K562 (cell line): ENCODE data around the gene DNAJB4. TPM values are rescaled to one million over a fixed set of nuclear protein-coding genes. Genes with fewer than 3 reads are reported as not detected.

Experiments
- ATAC-seq: fragments of 200-7000 bp; cut with Tn5 transposase; 3 replicates; pipeline ENCODE4 v1.9.1; 2020; ENCODE audit warnings: moderate library complexity
- BruUV-seq: library from RNA; stranded (reverse); fragments of 400-500 nt; replicated peaks from 2 replicates; lab custom pipeline; 2021; lab: Mats Ljungman, UMichigan
- CTCF ChIA-PET: fragments of 300-600 bp; formaldehyde crosslinking; extraction: SDS; loops from one replicate; lab custom pipeline; 2021; ENCODE audit warnings: low intra/inter-chr PET ratio; lab: Yijun Ruan, JAX
- POLR2A ChIA-PET: fragments of 300-600, 350-650 bp; sonication (Branson Sonifier 250); formaldehyde crosslinking; extraction: SDS; loops from one replicate; lab custom pipeline; 2021; ENCODE audit warnings: antibody characterized with exemption, inconsistent platforms; lab: Yijun Ruan, JAX
- DNase-seq, 4 experiments: peaks; one replicate each; pipeline versions ENCODE4 v3.0.0 to v3.0.0-alpha.2; 2011 to 2018; ENCODE audit warnings: low spot score in 3 of 4, mixed read lengths in 3 of 4; ENCODE audit errors: extremely low read depth in 1 of 4
- FAIRE-seq: peaks from 2 replicates; lab custom pipeline; 2011; peaks lifted over from hg19 to GRCh38; lab: Jason Lieb, UNC
- H2AFZ ChIP-seq: 2 replicates; pipeline ENCODE4 v1.6.0; 2011; ENCODE audit warnings: low read depth, low read length, control low read depth, inconsistent platforms
- H3K27ac ChIP-seq: fragments of 200-600 bp; 3 replicates; pipeline ENCODE4 v1.8.0; 2011; ENCODE audit warnings: low read depth, mild to moderate bottlenecking, control low read depth, inconsistent platforms, low read length, moderate library complexity, mixed read lengths; ENCODE audit errors: extremely low read depth
- H3K27me3 ChIP-seq, 2 experiments: fragments of 300-600 bp in 1 of 2; 2 replicates in 1 of 2; 3 replicates in 1 of 2; pipeline versions ENCODE4 v1.6.0 to v1.8.0; 2011; ENCODE audit warnings: inconsistent platforms in 2 of 2, low read length in 2 of 2, mild to moderate bottlenecking in 1 of 2, mixed read lengths in 1 of 2, moderate library complexity in 1 of 2; ENCODE audit not compliant: control insufficient read depth in 2 of 2, insufficient read depth in 2 of 2
- H3K36me3 ChIP-seq: fragments of 300-600 bp; 3 replicates; pipeline ENCODE4 v1.8.0; 2011; ENCODE audit warnings: mild to moderate bottlenecking, low read length, inconsistent platforms; ENCODE audit not compliant: control insufficient read depth, insufficient read depth
- H3K4me1 ChIP-seq, 2 experiments: fragments of 200-600 bp in 1 of 2; replicated peaks in 1 of 2; 2 replicates in 1 of 2; 3 replicates in 1 of 2; pipeline versions ENCODE4 v1.5.1 to v1.8.0; 2011; ENCODE audit warnings: inconsistent platforms in 2 of 2, low read length in 2 of 2, mild to moderate bottlenecking in 1 of 2, mixed read lengths in 1 of 2, moderate library complexity in 1 of 2; ENCODE audit not compliant: control insufficient read depth in 2 of 2, insufficient read depth in 2 of 2
- H3K4me2 ChIP-seq: 2 replicates; pipeline ENCODE4 v1.6.1; 2011; ENCODE audit warnings: low read length, control low read depth, inconsistent platforms, mixed read lengths; ENCODE audit not compliant: insufficient read depth
- H3K4me3 ChIP-seq: fragments of 200-600 bp; sonication (generic), shearing (Covaris generic); 2 replicates; pipeline ENCODE4 v1.5.1; 2016; ENCODE audit warnings: control low read depth, inconsistent platforms
- H3K79me2 ChIP-seq: fragments of 200-600 bp; 3 replicates; pipeline ENCODE4 v1.8.0; 2011; ENCODE audit warnings: low read length, inconsistent platforms; ENCODE audit not compliant: control insufficient read depth, insufficient read depth
- H3K9ac ChIP-seq, 2 experiments: 2 replicates each; pipeline versions ENCODE4 v1.6.0 to v1.6.1; 2011; ENCODE audit warnings: low read depth in 2 of 2, low read length in 2 of 2, control low read depth in 1 of 2, inconsistent platforms in 1 of 2, mild to moderate bottlenecking in 1 of 2, mixed read lengths in 1 of 2; ENCODE audit not compliant: insufficient read depth in 1 of 2
- H3K9me1 ChIP-seq: one replicate; pipeline ENCODE4 v1.6.0; 2011; ENCODE audit warnings: inconsistent platforms, mild to moderate bottlenecking, low read length, moderate library complexity; ENCODE audit not compliant: control insufficient read depth, insufficient read depth
- H3K9me3 ChIP-seq: replicated peaks from 2 replicates; pipeline ENCODE4 v1.5.1; 2011; ENCODE audit warnings: low read depth, low read length, inconsistent platforms; ENCODE audit not compliant: control insufficient read depth, insufficient read depth
- H4K20me1 ChIP-seq: replicated peaks from 2 replicates; pipeline ENCODE4 v1.6.1; 2011; ENCODE audit warnings: low read length, inconsistent platforms, mixed read lengths; ENCODE audit not compliant: control insufficient read depth, insufficient read depth
- BCLAF1 ChIP-seq, 2 experiments: fragments of 450-650 bp in 1 of 2; IDR thresholded peaks; 2 replicates each; pipeline ENCODE4 v1.6.1; 2011 to 2017; ENCODE audit warnings: low read depth in 2 of 2, antibody characterized with exemption in 1 of 2, borderline replicate concordance in 1 of 2, low read length in 1 of 2, mild to moderate bottlenecking in 1 of 2, mixed read lengths in 1 of 2; ENCODE audit not compliant: control insufficient read depth in 1 of 2
- ELK3 ChIP-seq: fragments of 450-650 bp; formaldehyde crosslinking; IDR thresholded peaks from 2 replicates; pipeline ENCODE4 v1.4.0; 2020; ENCODE audit warnings: mild to moderate bottlenecking
- FOXP4 ChIP-seq: sonication (generic); formaldehyde crosslinking; IDR thresholded peaks from 2 replicates; pipeline ENCODE4 v1.8.0; 2022; ENCODE audit warnings: mild to moderate bottlenecking, missing genetic modification reagents, borderline replicate concordance
- HINFP ChIP-seq: fragments of 450-650 bp; conservative IDR thresholded peaks from 2 replicates; pipeline ENCODE4 v1.6.1; 2016; ENCODE audit warnings: missing genetic modification characterization, low read depth, mild to moderate bottlenecking, control low read depth, missing compliant biosample characterization
- ILK ChIP-seq: fragments of 450-650 bp; IDR thresholded peaks from 2 replicates; pipeline ENCODE4 v1.6.1; 2016; ENCODE audit warnings: missing genetic modification characterization, low read depth, mild to moderate bottlenecking, missing compliant biosample characterization, moderate library complexity, borderline replicate concordance
- KAT2B ChIP-seq: IDR thresholded peaks from one replicate; pipeline ENCODE4 v1.6.1; 2012; ENCODE audit warnings: low read depth, mild to moderate bottlenecking, control low read depth, inconsistent platforms, low read length, moderate library complexity
- KDM5B ChIP-seq: fragments of 200-600 bp; sonication (generic); IDR thresholded peaks from 2 replicates; pipeline ENCODE4 v1.6.1; 2012; ENCODE audit warnings: low read depth, mild to moderate bottlenecking, moderate library complexity, low read length, control low read depth, inconsistent platforms; ENCODE audit not compliant: insufficient replicate concordance
- KLF16 ChIP-seq: IDR thresholded peaks from 2 replicates; pipeline ENCODE4 v1.6.1; 2016; ENCODE audit warnings: antibody characterized with exemption
- NR3C1 ChIP-seq: sonication (generic); formaldehyde crosslinking; IDR thresholded peaks from 2 replicates; pipeline ENCODE4 v1.8.1; 2022; ENCODE audit warnings: missing genetic modification reagents
- RBM22 ChIP-seq: fragments of 200-400 bp; formaldehyde crosslinking; IDR thresholded peaks from 2 replicates; pipeline ENCODE4 v1.6.1; 2018; ENCODE audit warnings: low read length, low read depth; ENCODE audit not compliant: poor library complexity, severe bottlenecking
- ZNF140 ChIP-seq: fragments of 250-450 bp; sonication (Bioruptor Pico); IDR thresholded peaks from 2 replicates; pipeline ENCODE4 v1.8.0; 2021; ENCODE audit warnings: moderate library complexity, mild to moderate bottlenecking, inconsistent platforms
- ZNF316 ChIP-seq: fragments of 450-650 bp; IDR thresholded peaks from 2 replicates; pipeline ENCODE4 v1.6.1; 2016
- ZNF384 ChIP-seq: IDR thresholded peaks from 2 replicates; pipeline ENCODE4 v1.6.1; 2012; ENCODE audit warnings: low read depth, low read length, improper control_type of control experiment
- WGBS: fragments of 100-300 bp; shearing (Covaris generic); methylation state at CpG from one replicate; pipeline ENCODE4 v1.1.6; 2016; ENCODE audit warnings: low coverage, mixed read lengths; ENCODE audit not compliant: insufficient coverage; ENCODE audit errors: missing lambda C conversion rate; 5-methylcytosine and 5-hydroxymethylcytosine counted together
- in situ Hi-C: fragments of 300-500 bp; cut with MboI; formaldehyde crosslinking; loops from 4 replicates; pipeline ENCODE4 v1.15.0; 2018; ENCODE audit warnings: inconsistent platforms, mixed read lengths
- intact Hi-C: fragments of 100-400 bp; cut with micrococcal nuclease; formaldehyde crosslinking; loops from 2 replicates; pipeline ENCODE4 v1.14.2; 2022
- polyA plus RNA-seq, 8 experiments: library from polyadenylated mRNA; depleted of rRNA in 4 of 8; stranded (reverse) in 5 of 8; unstranded in 3 of 8; fragments of >200 nt; fragmentation: Nextera tagmentation in 2 of 8; fragmentation: Illumina TruSeq in 1 of 8; extraction: Ambion mirVana in 2 of 8; extraction: Trizol in 1 of 8; gene quantifications; 2 replicates each; pipeline versions ENCODE4 v1.2.1 to v1.2.3, GENCODE V29; 2011 to 2014; ENCODE audit warnings: inconsistent platforms in 1 of 8, missing spikeins in 1 of 8
- total RNA-seq, 7 experiments: library from RNA; depleted of rRNA in 6 of 7; stranded (reverse); fragments of >200 nt in 6 of 7; fragmentation: Illumina TruSeq in 2 of 7; extraction: Trizol in 2 of 7; gene quantifications; 2 replicates each; pipeline versions ENCODE4 v1.2.1 to v1.2.3, GENCODE V29; 2011 to 2021; ENCODE audit warnings: low replicate concordance in 1 of 7

Gene DNAJB4
- total and polyA plus RNA-seq, 9 of the 15 experiments (the other 6 are each of a cell fraction or from before 2014, with no cell fraction given), result 8.5 to 27.7 (median 19.8) TPM

GRCh38 chr1:77958850-77959249 lies 45.9 kb upstream of the DNAJB4 start:
- no peaks in the 10 kb centered on the region for H4K20me1 ChIP-seq
- intact Hi-C loops (no loop called here), in situ Hi-C loops (no loop called here)
- TF ChIP-seq KLF16 (no peak), NR3C1 (no peak), KAT2B (no peak), FOXP4 (CRISPR knock-in tag) (no peak), ZNF140 (CRISPR knock-in tag) (no peak), ZNF384 (no peak), BCLAF1 (IDR thresholded peaks at IDR 0.05; ENCODE audit: borderline replicate concordance in 1 of 2, control insufficient read depth in 1 of 2, low read depth in 2 of 2, low read length in 1 of 2) (no peak), HINFP (no peak), ELK3 (CRISPR knock-in tag) (no peak), ZNF316 (peak; percentile 78), ILK (tag) (no peak), RBM22 (no peak), KDM5B (no peak)

More at GRCh38 chr1:77958850-77959249, 45.9 kb upstream of the DNAJB4 start:
- FAIRE-seq (no peak), ATAC-seq (no peak), DNase-seq (no peak)
- CTCF ChIA-PET, result no interaction called here
- no TSS peak for BruUV-seq
- Histone ChIP-seq H3K4me2 (no peak overlapping the region), H3K9me1 (no peaks in the 10 kb centered on the region), H3K36me3 (peaks cover 100% of the 10 kb centered on the region), H2AFZ (no peak overlapping the region), H3K27ac (no peak overlapping the region; the same call in 2 of the 3 replicates), H3K9ac (no peak overlapping the region), H3K4me1 (no peaks in the 10 kb centered on the region), H3K27me3 (no peaks in the 10 kb centered on the region), H3K4me3 (no peak overlapping the region), H3K79me2 (peaks cover 47% of the 10 kb centered on the region), H3K9me3 (no peaks in the 10 kb centered on the region)
- POLR2A ChIA-PET, result interaction anchor here (0.6 to 2.4 kb wide), 2 partner anchors 8 to 17 kb away, joined by 4 to 6 read pairs; no protein-coding TSS in a partner anchor
- WGBS, result 88% methylated on average over 2 of the region's 2 CpGs
